ENCODE results near the gene CROCC. TPM values are rescaled to one million over a fixed set of nuclear protein-coding genes. Genes with fewer than 3 reads are reported as not detected.

The CROCC gene, protein sequence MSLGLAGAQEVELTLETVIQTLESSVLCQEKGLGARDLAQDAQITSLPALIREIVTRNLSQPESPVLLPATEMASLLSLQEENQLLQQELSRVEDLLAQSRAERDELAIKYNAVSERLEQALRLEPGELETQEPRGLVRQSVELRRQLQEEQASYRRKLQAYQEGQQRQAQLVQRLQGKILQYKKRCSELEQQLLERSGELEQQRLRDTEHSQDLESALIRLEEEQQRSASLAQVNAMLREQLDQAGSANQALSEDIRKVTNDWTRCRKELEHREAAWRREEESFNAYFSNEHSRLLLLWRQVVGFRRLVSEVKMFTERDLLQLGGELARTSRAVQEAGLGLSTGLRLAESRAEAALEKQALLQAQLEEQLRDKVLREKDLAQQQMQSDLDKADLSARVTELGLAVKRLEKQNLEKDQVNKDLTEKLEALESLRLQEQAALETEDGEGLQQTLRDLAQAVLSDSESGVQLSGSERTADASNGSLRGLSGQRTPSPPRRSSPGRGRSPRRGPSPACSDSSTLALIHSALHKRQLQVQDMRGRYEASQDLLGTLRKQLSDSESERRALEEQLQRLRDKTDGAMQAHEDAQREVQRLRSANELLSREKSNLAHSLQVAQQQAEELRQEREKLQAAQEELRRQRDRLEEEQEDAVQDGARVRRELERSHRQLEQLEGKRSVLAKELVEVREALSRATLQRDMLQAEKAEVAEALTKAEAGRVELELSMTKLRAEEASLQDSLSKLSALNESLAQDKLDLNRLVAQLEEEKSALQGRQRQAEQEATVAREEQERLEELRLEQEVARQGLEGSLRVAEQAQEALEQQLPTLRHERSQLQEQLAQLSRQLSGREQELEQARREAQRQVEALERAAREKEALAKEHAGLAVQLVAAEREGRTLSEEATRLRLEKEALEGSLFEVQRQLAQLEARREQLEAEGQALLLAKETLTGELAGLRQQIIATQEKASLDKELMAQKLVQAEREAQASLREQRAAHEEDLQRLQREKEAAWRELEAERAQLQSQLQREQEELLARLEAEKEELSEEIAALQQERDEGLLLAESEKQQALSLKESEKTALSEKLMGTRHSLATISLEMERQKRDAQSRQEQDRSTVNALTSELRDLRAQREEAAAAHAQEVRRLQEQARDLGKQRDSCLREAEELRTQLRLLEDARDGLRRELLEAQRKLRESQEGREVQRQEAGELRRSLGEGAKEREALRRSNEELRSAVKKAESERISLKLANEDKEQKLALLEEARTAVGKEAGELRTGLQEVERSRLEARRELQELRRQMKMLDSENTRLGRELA (N-terminal part only)
- total RNA-seq (1 to 10 TPM; 6.3 to 8.3 TPM), polyA plus RNA-seq (1 to 10 TPM; 2.9 to 3.9 TPM)

DNA sequence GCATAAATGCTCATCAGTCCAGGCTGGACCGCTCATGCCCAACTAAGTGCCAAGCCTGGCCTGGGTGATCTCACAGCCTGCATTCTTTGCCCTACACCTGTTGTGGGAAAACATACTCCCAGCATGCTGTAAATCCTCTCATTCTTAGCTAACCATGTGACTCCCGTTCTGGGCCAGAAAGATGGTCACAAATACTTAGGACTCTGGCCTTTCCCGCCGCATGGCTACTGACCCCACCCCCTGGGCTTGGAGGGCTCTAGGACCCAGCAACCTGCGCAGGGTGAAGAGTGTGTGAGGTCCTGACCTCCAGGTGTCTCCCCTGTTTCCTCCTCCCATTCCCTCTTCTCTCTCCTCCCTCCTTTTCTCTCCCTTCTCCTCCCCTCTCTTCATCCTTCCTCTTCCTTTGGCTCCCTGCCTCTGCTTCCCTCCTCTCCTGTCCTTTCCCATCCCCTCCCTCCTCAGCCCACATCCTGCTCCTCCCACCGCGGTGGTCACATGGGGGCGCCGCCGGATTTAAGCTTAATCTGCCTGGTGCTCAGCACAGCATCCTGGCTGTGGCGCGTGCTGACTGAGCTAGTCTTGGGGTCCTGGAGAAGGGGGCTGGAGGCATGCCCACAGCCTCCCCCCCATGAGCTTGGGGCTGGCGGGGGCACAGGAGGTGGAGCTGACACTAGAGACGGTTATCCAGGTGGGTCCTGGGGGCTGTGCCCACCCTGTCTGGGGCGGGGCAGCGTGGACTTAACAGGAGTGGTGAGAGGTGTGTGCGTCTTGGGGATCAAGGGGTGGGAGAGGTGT is at the start of gene CROCC:
Gene CROCC, plus strand, starts transcription at position 541 of the 795 bp plus-strand sequence. Its CDS starts 88 bp downstream, at position 629.
- Histone ChIP-seq H3K36me3 (ENCODE audit: control insufficient read depth in 4 of 4, insufficient read depth in 3 of 4, low read depth in 1 of 4, low read length in 3 of 4) (no peaks in the 10 kb centered on the region), H3K9me3 (ENCODE audit: control insufficient read depth in 4 of 4, low read length in 3 of 4) (no peaks in the 10 kb centered on the region), H3K27ac (ENCODE audit: low read depth in 1 of 2, low read length in 2 of 2) (no peak within 1 kb of the TSS), H3K4me1 (ENCODE audit: control insufficient read depth in 4 of 4, insufficient read depth in 4 of 4, low read length in 3 of 4) (peaks cover 0 to 7% (median under 1%) of the 10 kb centered on the region in 4 donors), H3K27me3 (ENCODE audit: control insufficient read depth in 4 of 4, insufficient read depth in 4 of 4, low read length in 3 of 4) (no peaks in the 10 kb centered on the region), H3K4me3 (ENCODE audit: low read depth in 1 of 3, low read length in 3 of 3) (no peak within 1 kb of the TSS), H3K9ac (ENCODE audit: low read depth in 1 of 2, low read length in 2 of 2) (no peak within 1 kb of the TSS)
- TF ChIP-seq FOXA2 (IDR thresholded peaks at IDR 0.05) (no peak), GABPA (IDR thresholded peaks at IDR 0.05 in 1 of 2, conservative IDR thresholded peaks at IDR 0.05 in 1 of 2) (no peak), EGR1 (IDR thresholded peaks at IDR 0.05; ENCODE audit: low read depth in 2 of 2) (no peak), FOXA1 (IDR thresholded peaks at IDR 0.05) (no peak), HNF4A (conservative IDR thresholded peaks at IDR 0.05) (no peak), JUND (IDR thresholded peaks at IDR 0.05) (no peak), TAF1 (conservative IDR thresholded peaks at IDR 0.05) (no peak), NR2F2 (IDR thresholded peaks at IDR 0.05) (no peak), SP1 (IDR thresholded peaks at IDR 0.05) (no peak), YY1 (IDR thresholded peaks at IDR 0.05) (no peak)
- TF ChIP-seq, protein P1, sequence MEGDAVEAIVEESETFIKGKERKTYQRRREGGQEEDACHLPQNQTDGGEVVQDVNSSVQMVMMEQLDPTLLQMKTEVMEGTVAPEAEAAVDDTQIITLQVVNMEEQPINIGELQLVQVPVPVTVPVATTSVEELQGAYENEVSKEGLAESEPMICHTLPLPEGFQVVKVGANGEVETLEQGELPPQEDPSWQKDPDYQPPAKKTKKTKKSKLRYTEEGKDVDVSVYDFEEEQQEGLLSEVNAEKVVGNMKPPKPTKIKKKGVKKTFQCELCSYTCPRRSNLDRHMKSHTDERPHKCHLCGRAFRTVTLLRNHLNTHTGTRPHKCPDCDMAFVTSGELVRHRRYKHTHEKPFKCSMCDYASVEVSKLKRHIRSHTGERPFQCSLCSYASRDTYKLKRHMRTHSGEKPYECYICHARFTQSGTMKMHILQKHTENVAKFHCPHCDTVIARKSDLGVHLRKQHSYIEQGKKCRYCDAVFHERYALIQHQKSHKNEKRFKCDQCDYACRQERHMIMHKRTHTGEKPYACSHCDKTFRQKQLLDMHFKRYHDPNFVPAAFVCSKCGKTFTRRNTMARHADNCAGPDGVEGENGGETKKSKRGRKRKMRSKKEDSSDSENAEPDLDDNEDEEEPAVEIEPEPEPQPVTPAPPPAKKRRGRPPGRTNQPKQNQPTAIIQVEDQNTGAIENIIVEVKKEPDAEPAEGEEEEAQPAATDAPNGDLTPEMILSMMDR (IDR thresholded peaks at IDR 0.05; ENCODE audit: low read depth, low read length, missing input control) = no peak
- TF ChIP-seq, protein P2, sequence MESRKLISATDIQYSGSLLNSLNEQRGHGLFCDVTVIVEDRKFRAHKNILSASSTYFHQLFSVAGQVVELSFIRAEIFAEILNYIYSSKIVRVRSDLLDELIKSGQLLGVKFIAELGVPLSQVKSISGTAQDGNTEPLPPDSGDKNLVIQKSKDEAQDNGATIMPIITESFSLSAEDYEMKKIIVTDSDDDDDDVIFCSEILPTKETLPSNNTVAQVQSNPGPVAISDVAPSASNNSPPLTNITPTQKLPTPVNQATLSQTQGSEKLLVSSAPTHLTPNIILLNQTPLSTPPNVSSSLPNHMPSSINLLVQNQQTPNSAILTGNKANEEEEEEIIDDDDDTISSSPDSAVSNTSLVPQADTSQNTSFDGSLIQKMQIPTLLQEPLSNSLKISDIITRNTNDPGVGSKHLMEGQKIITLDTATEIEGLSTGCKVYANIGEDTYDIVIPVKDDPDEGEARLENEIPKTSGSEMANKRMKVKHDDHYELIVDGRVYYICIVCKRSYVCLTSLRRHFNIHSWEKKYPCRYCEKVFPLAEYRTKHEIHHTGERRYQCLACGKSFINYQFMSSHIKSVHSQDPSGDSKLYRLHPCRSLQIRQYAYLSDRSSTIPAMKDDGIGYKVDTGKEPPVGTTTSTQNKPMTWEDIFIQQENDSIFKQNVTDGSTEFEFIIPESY (IDR thresholded peaks at IDR 0.05) = no peak
- TF ChIP-seq, protein P3, sequence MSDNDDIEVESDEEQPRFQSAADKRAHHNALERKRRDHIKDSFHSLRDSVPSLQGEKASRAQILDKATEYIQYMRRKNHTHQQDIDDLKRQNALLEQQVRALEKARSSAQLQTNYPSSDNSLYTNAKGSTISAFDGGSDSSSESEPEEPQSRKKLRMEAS (IDR thresholded peaks at IDR 0.05) = no peak
- TF ChIP-seq, protein P4, sequence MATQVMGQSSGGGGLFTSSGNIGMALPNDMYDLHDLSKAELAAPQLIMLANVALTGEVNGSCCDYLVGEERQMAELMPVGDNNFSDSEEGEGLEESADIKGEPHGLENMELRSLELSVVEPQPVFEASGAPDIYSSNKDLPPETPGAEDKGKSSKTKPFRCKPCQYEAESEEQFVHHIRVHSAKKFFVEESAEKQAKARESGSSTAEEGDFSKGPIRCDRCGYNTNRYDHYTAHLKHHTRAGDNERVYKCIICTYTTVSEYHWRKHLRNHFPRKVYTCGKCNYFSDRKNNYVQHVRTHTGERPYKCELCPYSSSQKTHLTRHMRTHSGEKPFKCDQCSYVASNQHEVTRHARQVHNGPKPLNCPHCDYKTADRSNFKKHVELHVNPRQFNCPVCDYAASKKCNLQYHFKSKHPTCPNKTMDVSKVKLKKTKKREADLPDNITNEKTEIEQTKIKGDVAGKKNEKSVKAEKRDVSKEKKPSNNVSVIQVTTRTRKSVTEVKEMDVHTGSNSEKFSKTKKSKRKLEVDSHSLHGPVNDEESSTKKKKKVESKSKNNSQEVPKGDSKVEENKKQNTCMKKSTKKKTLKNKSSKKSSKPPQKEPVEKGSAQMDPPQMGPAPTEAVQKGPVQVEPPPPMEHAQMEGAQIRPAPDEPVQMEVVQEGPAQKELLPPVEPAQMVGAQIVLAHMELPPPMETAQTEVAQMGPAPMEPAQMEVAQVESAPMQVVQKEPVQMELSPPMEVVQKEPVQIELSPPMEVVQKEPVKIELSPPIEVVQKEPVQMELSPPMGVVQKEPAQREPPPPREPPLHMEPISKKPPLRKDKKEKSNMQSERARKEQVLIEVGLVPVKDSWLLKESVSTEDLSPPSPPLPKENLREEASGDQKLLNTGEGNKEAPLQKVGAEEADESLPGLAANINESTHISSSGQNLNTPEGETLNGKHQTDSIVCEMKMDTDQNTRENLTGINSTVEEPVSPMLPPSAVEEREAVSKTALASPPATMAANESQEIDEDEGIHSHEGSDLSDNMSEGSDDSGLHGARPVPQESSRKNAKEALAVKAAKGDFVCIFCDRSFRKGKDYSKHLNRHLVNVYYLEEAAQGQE (IDR thresholded peaks at IDR 0.05) = no peak
- TF ChIP-seq, protein P5, sequence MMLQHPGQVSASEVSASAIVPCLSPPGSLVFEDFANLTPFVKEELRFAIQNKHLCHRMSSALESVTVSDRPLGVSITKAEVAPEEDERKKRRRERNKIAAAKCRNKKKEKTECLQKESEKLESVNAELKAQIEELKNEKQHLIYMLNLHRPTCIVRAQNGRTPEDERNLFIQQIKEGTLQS (IDR thresholded peaks at IDR 0.05) = no peak
- DNase-seq (ENCODE audit: low spot score) = no peak
- 30% methylated on average over 17 of the region's 17 CpGs for WGBS
